WERI-Rb-1 (cell line): ENCODE results near the gene IQCB1.

ENCODE experiments used
- DNase-seq: peaks from one replicate; pipeline ENCODE4 v3.0.0-alpha.2; 2020
- H3K27ac ChIP-seq: fragments of 250-450 bp; sonication (Bioruptor Pico); 2 replicates; pipeline ENCODE4 v1.5.1; 2020; ENCODE audit warnings: mild to moderate bottlenecking, moderate library complexity
- H3K27me3 ChIP-seq: fragments of 250-450 bp; sonication (Bioruptor Pico); 2 replicates; pipeline ENCODE4 v1.5.1; 2021; ENCODE audit warnings: mild to moderate bottlenecking, low read depth, moderate library complexity; ENCODE audit not compliant: insufficient read depth, severe bottlenecking
- H3K36me3 ChIP-seq: fragments of 250-450 bp; sonication (Bioruptor Pico); 2 replicates; pipeline ENCODE4 v1.5.1; 2020; ENCODE audit warnings: mild to moderate bottlenecking, moderate library complexity
- H3K4me3 ChIP-seq: 2 replicates; pipeline ENCODE4 v1.5.1; 2011; ENCODE audit warnings: low read depth, mild to moderate bottlenecking, control low read depth, low read length
- H3K9me3 ChIP-seq: fragments of 250-450 bp; sonication (Bioruptor Pico); 2 replicates; pipeline ENCODE4 v1.5.1; 2021; ENCODE audit warnings: mild to moderate bottlenecking, moderate library complexity; ENCODE audit not compliant: severe bottlenecking
- CTCF ChIP-seq: IDR thresholded peaks from 2 replicates; pipeline ENCODE4 v1.5.1; 2011; ENCODE audit warnings: low read depth, mild to moderate bottlenecking, control low read depth, inconsistent platforms, low read length

IQCB1 gene

GRCh38 chr3:121757812-121758545, 76.9 kb downstream of the IQCB1 start:
- no peak for DNase-seq
- H3K9me3 ChIP-seq = no peaks in the 10 kb centered on the region
- H3K4me3 ChIP-seq = no peak overlapping the region
- peak overlapping the region; percentile 63 for H3K27ac ChIP-seq
- no peak for TF ChIP-seq CTCF
- H3K36me3 ChIP-seq = no peaks in the 10 kb centered on the region
- H3K27me3 ChIP-seq = no peaks in the 10 kb centered on the region

- no peaks in the 10 kb centered on the region for H3K9me3 ChIP-seq
These were observed 77.6 kb downstream of the IQCB1 start for GRCh38 chr3:121757087-121757811.

GRCh38 chr3:121752772-121753171, 82.1 kb downstream of the IQCB1 start:
- no peak for DNase-seq
- no peak for TF ChIP-seq CTCF
- no peaks in the 10 kb centered on the region for H3K9me3 ChIP-seq
- no peaks in the 10 kb centered on the region; the same call in 1 of the 2 replicates for H3K36me3 ChIP-seq
- H3K27ac ChIP-seq = no peak overlapping the region
- H3K27me3 ChIP-seq = no peaks in the 10 kb centered on the region
- no peak overlapping the region for H3K4me3 ChIP-seq

More at GRCh38 chr3:121757087-121757811, 77.6 kb downstream of the IQCB1 start:
- Histone ChIP-seq H3K27me3 (no peaks in the 10 kb centered on the region), H3K4me3 (no peak overlapping the region), H3K36me3 (no peaks in the 10 kb centered on the region), H3K27ac (peak overlapping the region; percentile 63)
- TF ChIP-seq CTCF = no peak
- peak; percentile 29 for DNase-seq

GRCh38 chr3:121752261-121752660, 82.6 kb downstream of the IQCB1 start:
- Histone ChIP-seq H3K36me3 (no peaks in the 10 kb centered on the region; the same call in 1 of the 2 replicates), H3K27ac (no peak overlapping the region), H3K27me3 (no peaks in the 10 kb centered on the region), H3K4me3 (no peak overlapping the region), H3K9me3 (no peaks in the 10 kb centered on the region)
- DNase-seq = no peak
- no peak for TF ChIP-seq CTCF

GRCh38 chr3:121750087-121750415, 84.8 kb downstream of the IQCB1 start:
- peak overlapping the region; percentile 71 for H3K27ac ChIP-seq

More at GRCh38 chr3:121750087-121750415, 84.8 kb downstream of the IQCB1 start:
- no peak for DNase-seq
- Histone ChIP-seq H3K27me3 (no peaks in the 10 kb centered on the region), H3K36me3 (no peaks in the 10 kb centered on the region; the same call in 1 of the 2 replicates), H3K4me3 (peak overlapping the region; percentile 77), H3K9me3 (no peaks in the 10 kb centered on the region)
- TF ChIP-seq CTCF = no peak
